ENCODE results near the gene ZC3H12A.
A peak's percentile ranks its signal among the peaks of the same experiment; 100 is the strongest.

ZC3H12A gene

GRCh38 chr1:37477198-37477931 is 3.0 kb downstream of the ZC3H12A start:
- Histone ChIP-seq H3K4me3 (ENCODE audit: low read depth, low read length) (peak overlapping the region; percentile 90), H3K27ac (peak overlapping the region; percentile 93), H3K27me3 (replicated peaks) (no peaks in the 10 kb centered on the region), H3K36me3 (replicated peaks) (peaks cover 60% of the 10 kb centered on the region)
- TF ChIP-seq CTCF (IDR thresholded peaks at IDR 0.05; ENCODE audit: low read depth, low read length, missing control alignments) = peak; percentile 9
- in situ Hi-C loops (cut with HindIII; ENCODE audit: low pct_ligation_motif_present, low sequenced_read_pairs) = no loop called here
- peak; percentile 62 for DNase-seq

- TF ChIP-seq CTCF (IDR thresholded peaks at IDR 0.05; ENCODE audit: low read depth, low read length, missing control alignments) = no peak
- Histone ChIP-seq H3K4me3 (ENCODE audit: low read depth, low read length) (peak overlapping the region; percentile 90), H3K27ac (peak overlapping the region; percentile 93), H3K27me3 (replicated peaks) (no peaks in the 10 kb centered on the region), H3K36me3 (replicated peaks) (peaks cover 66% of the 10 kb centered on the region)
- no peak for DNase-seq
- in situ Hi-C loops (cut with HindIII; ENCODE audit: low pct_ligation_motif_present, low sequenced_read_pairs) = no loop called here
Observed at GRCh38 chr1:37477946-37478345, 3.6 kb downstream of the ZC3H12A start.

GRCh38 chr1:37478451-37478881 is 4.1 kb downstream of the ZC3H12A start:
- DNase-seq = peak; percentile 68
- peak overlapping the region; percentile 90 for H3K4me3 ChIP-seq (ENCODE audit: low read depth, low read length)
- no peak for TF ChIP-seq CTCF (IDR thresholded peaks at IDR 0.05; ENCODE audit: low read depth, low read length, missing control alignments)
- H3K36me3 ChIP-seq (replicated peaks) = peaks cover 71% of the 10 kb centered on the region
- no peaks in the 10 kb centered on the region for H3K27me3 ChIP-seq (replicated peaks)
- H3K27ac ChIP-seq = peak overlapping the region; percentile 93
- in situ Hi-C loops (cut with HindIII; ENCODE audit: low pct_ligation_motif_present, low sequenced_read_pairs) = no loop called here

- in situ Hi-C loops (cut with HindIII; ENCODE audit: low pct_ligation_motif_present, low sequenced_read_pairs) = no loop called here
- no peak for TF ChIP-seq CTCF (IDR thresholded peaks at IDR 0.05; ENCODE audit: low read depth, low read length, missing control alignments)
- no peaks in the 10 kb centered on the region for H3K27me3 ChIP-seq (replicated peaks)
- H3K27ac ChIP-seq = peak overlapping the region; percentile 93
- DNase-seq = no peak
- H3K4me3 ChIP-seq (ENCODE audit: low read depth, low read length) = peak overlapping the region; percentile 90
- peaks cover 75% of the 10 kb centered on the region for H3K36me3 ChIP-seq (replicated peaks)
Observed at GRCh38 chr1:37478890-37479254, 4.5 kb downstream of the ZC3H12A start.

- Histone ChIP-seq H3K27me3 (replicated peaks) (no peaks in the 10 kb centered on the region), H3K4me3 (ENCODE audit: low read depth, low read length) (peak overlapping the region; percentile 90), H3K36me3 (replicated peaks) (peaks cover 81% of the 10 kb centered on the region), H3K27ac (peak overlapping the region; percentile 93)
- in situ Hi-C loops (cut with HindIII; ENCODE audit: low pct_ligation_motif_present, low sequenced_read_pairs) = no loop called here
- TF ChIP-seq CTCF (IDR thresholded peaks at IDR 0.05; ENCODE audit: low read depth, low read length, missing control alignments) = no peak
- DNase-seq = peak; percentile 88
Observed at GRCh38 chr1:37479255-37480124, 5.1 kb downstream of the ZC3H12A start.
